Osteoblast (primary cell): ENCODE results near the gene SLC24A3. TPM values are rescaled to one million over a fixed set of nuclear protein-coding genes. Genes with fewer than 3 reads are reported as not detected.

Source experiments
- DNase-seq: peaks from one replicate; pipeline ENCODE4 v3.0.0; 2011; ENCODE audit warnings: low spot score, mixed read lengths; ENCODE audit not compliant: insufficient read length; ENCODE audit errors: missing footprints
- H2AFZ ChIP-seq: 2 replicates; pipeline ENCODE4 v1.6.0; 2011; ENCODE audit warnings: mild to moderate bottlenecking, low read length
- H3K27ac ChIP-seq: 2 replicates; pipeline ENCODE4 v1.5.1; 2011; ENCODE audit warnings: mild to moderate bottlenecking, low read depth, low read length, moderate library complexity
- H3K27me3 ChIP-seq: 2 replicates; pipeline ENCODE4 v1.6.0; 2012; ENCODE audit warnings: mild to moderate bottlenecking, control low read depth, inconsistent platforms, low read length, moderate library complexity; ENCODE audit not compliant: insufficient read depth
- H3K36me3 ChIP-seq: 2 replicates; pipeline ENCODE4 v1.5.1; 2011; ENCODE audit warnings: mild to moderate bottlenecking, low read length, control low read depth, moderate library complexity; ENCODE audit not compliant: insufficient read depth
- H3K4me1 ChIP-seq: 2 replicates; pipeline ENCODE4 v1.5.1; 2011; ENCODE audit warnings: mild to moderate bottlenecking, low read length, control low read depth, moderate library complexity; ENCODE audit not compliant: insufficient read depth
- H3K4me2 ChIP-seq: 2 replicates; pipeline ENCODE4 v1.6.0; 2011; ENCODE audit warnings: mild to moderate bottlenecking, low read length; ENCODE audit not compliant: insufficient read depth
- H3K4me3 ChIP-seq: fragments of 200-600 bp; sonication (generic); 3 replicates; pipeline ENCODE4 v1.5.1; 2012; ENCODE audit warnings: mild to moderate bottlenecking, low read length, inconsistent platforms; ENCODE audit not compliant: insufficient read depth
- H3K79me2 ChIP-seq: 2 replicates; pipeline ENCODE4 v1.6.0; 2012; ENCODE audit warnings: mild to moderate bottlenecking, low read length, control low read depth, inconsistent platforms; ENCODE audit not compliant: insufficient read depth
- H3K9me3 ChIP-seq: 2 replicates; pipeline ENCODE4 v1.5.1; 2011; ENCODE audit warnings: low read depth, low read length, control low read depth
- H4K20me1 ChIP-seq: 2 replicates; pipeline ENCODE4 v1.6.0; 2012; ENCODE audit warnings: mild to moderate bottlenecking, low read length, control low read depth; ENCODE audit not compliant: insufficient read depth
- CTCF ChIP-seq: IDR thresholded peaks from 2 replicates; pipeline ENCODE4 v1.5.1; 2011; ENCODE audit warnings: mild to moderate bottlenecking, low read depth, low read length, moderate library complexity; ENCODE audit errors: extremely low read depth
- total RNA-seq: library from RNA; depleted of rRNA; stranded (reverse); fragments of >200 nt; gene quantifications from 2 replicates; pipeline ENCODE4 v1.2.3, GENCODE V29; 2012

The SLC24A3 gene
- total RNA-seq, 1 donor, result 1.1 TPM

- H3K9me3 ChIP-seq, result no peaks in the 10 kb centered on the region
These were observed 172.5 kb downstream of the SLC24A3 start for GRCh38 chr20:19384940-19385339.

GRCh38 chr20:19387251-19387650 lies 174.8 kb downstream of the SLC24A3 start:
- TF ChIP-seq CTCF, result no peak

More at GRCh38 chr20:19384940-19385339, 172.5 kb downstream of the SLC24A3 start:
- Histone ChIP-seq H3K4me2 (no peak overlapping the region), H2AFZ (no peak overlapping the region), H3K79me2 (no peaks in the 10 kb centered on the region), H3K27me3 (no peaks in the 10 kb centered on the region), H3K4me1 (no peaks in the 10 kb centered on the region), H3K4me3 (no peak overlapping the region), H4K20me1 (no peaks in the 10 kb centered on the region), H3K36me3 (no peaks in the 10 kb centered on the region), H3K27ac (no peak overlapping the region)
- no peak for TF ChIP-seq CTCF
- no peak for DNase-seq

GRCh38 chr20:19392344-19393130 lies 180.1 kb downstream of the SLC24A3 start:
- Histone ChIP-seq H3K9me3 (no peaks in the 10 kb centered on the region), H3K4me3 (no peak overlapping the region), H3K79me2 (no peaks in the 10 kb centered on the region), H2AFZ (no peak overlapping the region), H3K36me3 (no peaks in the 10 kb centered on the region), H3K4me1 (no peaks in the 10 kb centered on the region), H3K27me3 (no peaks in the 10 kb centered on the region), H4K20me1 (no peaks in the 10 kb centered on the region), H3K27ac (no peak overlapping the region), H3K4me2 (no peak overlapping the region)
- no peak for TF ChIP-seq CTCF
- DNase-seq, result no peak

More at GRCh38 chr20:19387251-19387650, 174.8 kb downstream of the SLC24A3 start:
- Histone ChIP-seq H3K36me3 (no peaks in the 10 kb centered on the region), H3K27ac (no peak overlapping the region), H3K27me3 (no peaks in the 10 kb centered on the region), H3K79me2 (no peaks in the 10 kb centered on the region), H3K9me3 (no peaks in the 10 kb centered on the region), H3K4me1 (no peaks in the 10 kb centered on the region), H2AFZ (no peak overlapping the region), H4K20me1 (no peaks in the 10 kb centered on the region), H3K4me2 (no peak overlapping the region), H3K4me3 (no peak overlapping the region)
- DNase-seq, result no peak

- Histone ChIP-seq H4K20me1 (no peaks in the 10 kb centered on the region), H3K27ac (no peak overlapping the region), H3K4me2 (no peak overlapping the region), H3K79me2 (no peaks in the 10 kb centered on the region), H3K4me3 (no peak overlapping the region), H3K9me3 (no peaks in the 10 kb centered on the region), H2AFZ (no peak overlapping the region), H3K4me1 (no peaks in the 10 kb centered on the region), H3K27me3 (no peaks in the 10 kb centered on the region), H3K36me3 (no peaks in the 10 kb centered on the region)
- no peak for TF ChIP-seq CTCF
- no peak for DNase-seq
These were observed 184.1 kb downstream of the SLC24A3 start for GRCh38 chr20:19396460-19397081.
